GM23338 (cell line): ENCODE data around the gene SMIM45.

ENCODE experiments used
- ATAC-seq: fragments of 200-7000 bp; cut with Tn5 transposase; 3 replicates; pipeline ENCODE4 v1.9.1; 2020
- DNase-seq: peaks from one replicate; pipeline ENCODE4 v3.0.0-alpha.2; 2015; ENCODE audit warnings: low spot score
- H2AFZ ChIP-seq: fragments of 200-600 bp; sonication (generic); 2 replicates; pipeline ENCODE4 v1.8.0; 2016; ENCODE audit warnings: antibody characterized with exemption, mild to moderate bottlenecking, moderate library complexity
- H3F3A ChIP-seq: fragments of 200-600 bp; sonication (generic); replicated peaks from 2 replicates; pipeline ENCODE4 v1.8.0; 2017; ENCODE audit warnings: antibody characterized with exemption, mixed run types, low read depth
- H3K27ac ChIP-seq: fragments of 200-600 bp; sonication (generic); 2 replicates; pipeline ENCODE4 v1.6.1; 2016; ENCODE audit warnings: low read depth
- H3K27me3 ChIP-seq: fragments of 200-600 bp; sonication (generic); 2 replicates; pipeline ENCODE4 v1.8.0; 2016; ENCODE audit warnings: mild to moderate bottlenecking, mixed run types, moderate library complexity; ENCODE audit not compliant: insufficient read depth
- H3K36me3 ChIP-seq: fragments of 200-600 bp; sonication (generic); 2 replicates; pipeline ENCODE4 v1.8.0; 2016; ENCODE audit warnings: mild to moderate bottlenecking; ENCODE audit not compliant: insufficient read depth
- H3K4me1 ChIP-seq: fragments of 200-600 bp; sonication (generic); 2 replicates; pipeline ENCODE4 v1.8.0; 2016; ENCODE audit warnings: mild to moderate bottlenecking, moderate library complexity; ENCODE audit not compliant: insufficient read depth
- H3K4me2 ChIP-seq: fragments of 200-600 bp; sonication (generic); 2 replicates; pipeline ENCODE4 v1.7.1; 2017; ENCODE audit warnings: mixed run types
- H3K4me3 ChIP-seq: fragments of 200-600 bp; sonication (generic); 2 replicates; pipeline ENCODE4 v1.6.1; 2016; ENCODE audit warnings: mixed run types
- H3K79me2 ChIP-seq: fragments of 200-600 bp; sonication (generic); replicated peaks from 2 replicates; pipeline ENCODE4 v1.8.0; 2017; ENCODE audit warnings: mild to moderate bottlenecking; ENCODE audit not compliant: insufficient read depth
- H3K9me2 ChIP-seq: fragments of 200-600 bp; sonication (generic); 2 replicates; pipeline ENCODE4 v1.8.0; 2017; ENCODE audit not compliant: insufficient read depth
- H4K20me1 ChIP-seq: fragments of 200-600 bp; sonication (generic); replicated peaks from 2 replicates; pipeline ENCODE4 v1.8.0; 2017; ENCODE audit warnings: mild to moderate bottlenecking; ENCODE audit not compliant: insufficient read depth
- H3K27ac Mint-ChIP-seq: 2 replicates; pipeline ENCODE4 v1.8.0; 2020; ENCODE audit warnings: inconsistent platforms, mild to moderate bottlenecking, moderate library complexity, mixed read lengths
- H3K27me3 Mint-ChIP-seq: 3 replicates; pipeline ENCODE4 v1.8.0; 2022; ENCODE audit warnings: low read depth, mild to moderate bottlenecking, moderate library complexity, mixed read lengths, inconsistent platforms; ENCODE audit not compliant: insufficient read depth, poor library complexity
- H3K36me3 Mint-ChIP-seq: 3 replicates; pipeline ENCODE4 v1.8.0; 2021; ENCODE audit warnings: low read depth, mild to moderate bottlenecking, inconsistent platforms, moderate library complexity, mixed read lengths
- H3K4me1 Mint-ChIP-seq: 3 replicates; pipeline ENCODE4 v1.8.0; 2020; ENCODE audit warnings: mild to moderate bottlenecking, inconsistent platforms, mixed read lengths
- H3K4me3 Mint-ChIP-seq: 3 replicates; pipeline ENCODE4 v1.8.0; 2021; ENCODE audit warnings: moderate library complexity, mild to moderate bottlenecking, inconsistent platforms, mixed read lengths
- H3K9me3 Mint-ChIP-seq: 3 replicates; pipeline ENCODE4 v1.8.0; 2020; ENCODE audit warnings: moderate library complexity, mild to moderate bottlenecking, inconsistent platforms, mixed read lengths
- CREB1 ChIP-seq: fragments of 250-450 bp; sonication (Bioruptor Pico); IDR thresholded peaks from 2 replicates; pipeline ENCODE4 v1.5.0; 2020; ENCODE audit warnings: low read depth, mild to moderate bottlenecking, moderate library complexity
- CTCF ChIP-seq, 2 experiments: fragments of 200-600 bp in 1 of 2; sonication (generic) in 1 of 2; conservative IDR thresholded peaks; 2 replicates each; pipeline versions ENCODE4 v1.5.1 to v1.6.1; 2016 to 2017; ENCODE audit warnings: antibody characterized with exemption in 2 of 2, low read depth in 2 of 2, mild to moderate bottlenecking in 2 of 2, moderate library complexity in 1 of 2
- ETS1 ChIP-seq: IDR thresholded peaks from 2 replicates; pipeline ENCODE4 v1.6.1; 2016; ENCODE audit warnings: antibody characterized with exemption
- EZH2 ChIP-seq: fragments of 200-600 bp; sonication (generic); IDR thresholded peaks from one replicate; pipeline ENCODE4 v1.8.0; 2017; ENCODE audit warnings: antibody characterized with exemption, mild to moderate bottlenecking, low read depth; ENCODE audit not compliant: unreplicated experiment
- EZH2phosphoT487 ChIP-seq: fragments of 200-600 bp; sonication (generic); IDR thresholded peaks from one replicate; pipeline ENCODE4 v1.8.1; 2018; ENCODE audit warnings: antibody characterized with exemption; ENCODE audit not compliant: unreplicated experiment
- JUNB ChIP-seq: IDR thresholded peaks from one replicate; pipeline ENCODE4 v1.6.1; 2016; ENCODE audit warnings: antibody characterized with exemption; ENCODE audit not compliant: unreplicated experiment
- NANOG ChIP-seq: IDR thresholded peaks from 2 replicates; pipeline ENCODE4 v1.6.1; 2016; ENCODE audit warnings: antibody characterized with exemption, borderline replicate concordance
- POLR2AphosphoS5 ChIP-seq: IDR thresholded peaks from 2 replicates; pipeline ENCODE4 v1.6.1; 2016; ENCODE audit warnings: antibody characterized with exemption, low read depth
- REST ChIP-seq: IDR thresholded peaks from one replicate; pipeline ENCODE4 v1.6.1; 2018; ENCODE audit warnings: antibody characterized with exemption; ENCODE audit not compliant: unreplicated experiment
- STAT1 ChIP-seq: IDR thresholded peaks from one replicate; pipeline ENCODE4 v1.6.1; 2016; ENCODE audit warnings: antibody characterized with exemption; ENCODE audit not compliant: unreplicated experiment
- ZNF114 ChIP-seq: fragments of 250-450 bp; sonication (Bioruptor Pico); IDR thresholded peaks from 2 replicates; pipeline ENCODE4 v1.5.0; 2020; ENCODE audit warnings: mild to moderate bottlenecking, moderate library complexity
- ZNF331 ChIP-seq: fragments of 250-450 bp; sonication (Bioruptor Pico); IDR thresholded peaks from 2 replicates; pipeline ENCODE4 v1.5.0; 2020; ENCODE audit warnings: low read depth, mild to moderate bottlenecking, moderate library complexity

The SMIM45 gene

GRCh38 chr22:41989246-41989645 lies 37.3 kb downstream of the SMIM45 start:
- H3K36me3 ChIP-seq, result no peaks in the 10 kb centered on the region
- H3K4me3 Mint-ChIP-seq, result no peak overlapping the region
- no peaks in the 10 kb centered on the region for H4K20me1 ChIP-seq
- H3K27me3 ChIP-seq, result no peaks in the 10 kb centered on the region
- no peak overlapping the region for H3K4me2 ChIP-seq
- TF ChIP-seq ETS1 (no peak), EZH2 (no peak)
- no peaks in the 10 kb centered on the region for H3K4me1 Mint-ChIP-seq
- H3K9me3 Mint-ChIP-seq, result no peaks in the 10 kb centered on the region; the same call in 2 of the 3 replicates
- no peak overlapping the region for H3K27ac ChIP-seq
- ATAC-seq, result no peak
- no peak overlapping the region for H3K27ac Mint-ChIP-seq
- DNase-seq, result no peak
- no peaks in the 10 kb centered on the region for H3K9me2 ChIP-seq
- peaks cover 23% of the 10 kb centered on the region for H3K36me3 Mint-ChIP-seq
- H3K4me1 ChIP-seq, result no peaks in the 10 kb centered on the region
- H3F3A ChIP-seq, result no peaks in the 10 kb centered on the region
- H3K4me3 ChIP-seq, result no peak overlapping the region
- H3K27me3 Mint-ChIP-seq, result no peaks in the 10 kb centered on the region
- no peak overlapping the region for H2AFZ ChIP-seq
- no peaks in the 10 kb centered on the region for H3K79me2 ChIP-seq

- no peak overlapping the region for H3K27ac Mint-ChIP-seq
- Histone ChIP-seq H3F3A (no peaks in the 10 kb centered on the region), H3K27ac (no peak overlapping the region), H3K4me3 (no peak overlapping the region), H3K4me2 (no peak overlapping the region), H2AFZ (no peak overlapping the region), H3K36me3 (no peaks in the 10 kb centered on the region), H3K79me2 (no peaks in the 10 kb centered on the region), H4K20me1 (no peaks in the 10 kb centered on the region; the same call in 1 of the 2 replicates), H3K9me2 (no peaks in the 10 kb centered on the region), H3K4me1 (no peaks in the 10 kb centered on the region), H3K27me3 (no peaks in the 10 kb centered on the region)
- no peak overlapping the region for H3K4me3 Mint-ChIP-seq
- H3K27me3 Mint-ChIP-seq, result no peaks in the 10 kb centered on the region
- ATAC-seq, result no peak
- DNase-seq, result no peak
- no peaks in the 10 kb centered on the region for H3K4me1 Mint-ChIP-seq
- peaks cover 30% of the 10 kb centered on the region for H3K36me3 Mint-ChIP-seq
- no peaks in the 10 kb centered on the region for H3K9me3 Mint-ChIP-seq
- TF ChIP-seq ETS1, result no peak
- TF ChIP-seq STAT1, result no peak
- TF ChIP-seq CREB1 (CRISPR knock-in tag), result no peak
- no peak for TF ChIP-seq POLR2AphosphoS5
- TF ChIP-seq JUNB, result no peak
- TF ChIP-seq REST, result no peak
- no peak for TF ChIP-seq ZNF114 (CRISPR knock-in tag)
- TF ChIP-seq CTCF (conservative IDR thresholded peaks at IDR 0.05; ENCODE audit: low read depth in 2 of 2), result no peak
- no peak for TF ChIP-seq NANOG
- TF ChIP-seq EZH2phosphoT487, result no peak
- TF ChIP-seq ZNF331 (CRISPR knock-in tag), result no peak
- TF ChIP-seq EZH2, result no peak
Measured at GRCh38 chr22:41991111-41991510, 39.2 kb downstream of the SMIM45 start.
